BE2C (cell line): ENCODE data around the gene PBRM1. TPM values are rescaled to one million over a fixed set of nuclear protein-coding genes. Genes with fewer than 3 reads are reported as not detected.
"Not testable (repeated sequence)": the region's sequence is repeated elsewhere in the genome, so short reads cannot be mapped to it uniquely, and the experiment has no call there.

ENCODE experiments used
- DNase-seq: peaks from one replicate; pipeline ENCODE4 v3.0.0-alpha.2; 2020
- H3K27me3 ChIP-seq: fragments of 250-450 bp; sonication (Bioruptor Pico); 2 replicates; pipeline ENCODE4 v1.5.1; 2020; ENCODE audit warnings: mild to moderate bottlenecking
- H3K36me3 ChIP-seq: fragments of 250-450 bp; sonication (Bioruptor Pico); 2 replicates; pipeline ENCODE4 v1.5.1; 2020; ENCODE audit warnings: mild to moderate bottlenecking
- H3K4me1 ChIP-seq: fragments of 250-450 bp; sonication (Bioruptor Pico); 2 replicates; pipeline ENCODE4 v1.5.1; 2020
- H3K4me3 ChIP-seq: 2 replicates; pipeline ENCODE4 v1.5.1; 2011; ENCODE audit warnings: low read depth, low read length
- H3K9me3 ChIP-seq: fragments of 250-450 bp; sonication (Bioruptor Pico); 2 replicates; pipeline ENCODE4 v1.5.1; 2020
- polyA plus RNA-seq: library from polyadenylated mRNA; unstranded; fragments of >200 nt; gene quantifications from one replicate; pipeline ENCODE4 v1.2.1, GENCODE V29; 2012; ENCODE audit warnings: low read depth, missing spikeins; ENCODE audit not compliant: insufficient read length, insufficient read depth
- TF ChIP-seq, protein P1 (sequence below): IDR thresholded peaks from 2 replicates; pipeline ENCODE4 v1.5.1; 2012; ENCODE audit warnings: mild to moderate bottlenecking, low read depth, low read length

The PBRM1 gene
- 14.8 TPM for polyA plus RNA-seq

DNA sequence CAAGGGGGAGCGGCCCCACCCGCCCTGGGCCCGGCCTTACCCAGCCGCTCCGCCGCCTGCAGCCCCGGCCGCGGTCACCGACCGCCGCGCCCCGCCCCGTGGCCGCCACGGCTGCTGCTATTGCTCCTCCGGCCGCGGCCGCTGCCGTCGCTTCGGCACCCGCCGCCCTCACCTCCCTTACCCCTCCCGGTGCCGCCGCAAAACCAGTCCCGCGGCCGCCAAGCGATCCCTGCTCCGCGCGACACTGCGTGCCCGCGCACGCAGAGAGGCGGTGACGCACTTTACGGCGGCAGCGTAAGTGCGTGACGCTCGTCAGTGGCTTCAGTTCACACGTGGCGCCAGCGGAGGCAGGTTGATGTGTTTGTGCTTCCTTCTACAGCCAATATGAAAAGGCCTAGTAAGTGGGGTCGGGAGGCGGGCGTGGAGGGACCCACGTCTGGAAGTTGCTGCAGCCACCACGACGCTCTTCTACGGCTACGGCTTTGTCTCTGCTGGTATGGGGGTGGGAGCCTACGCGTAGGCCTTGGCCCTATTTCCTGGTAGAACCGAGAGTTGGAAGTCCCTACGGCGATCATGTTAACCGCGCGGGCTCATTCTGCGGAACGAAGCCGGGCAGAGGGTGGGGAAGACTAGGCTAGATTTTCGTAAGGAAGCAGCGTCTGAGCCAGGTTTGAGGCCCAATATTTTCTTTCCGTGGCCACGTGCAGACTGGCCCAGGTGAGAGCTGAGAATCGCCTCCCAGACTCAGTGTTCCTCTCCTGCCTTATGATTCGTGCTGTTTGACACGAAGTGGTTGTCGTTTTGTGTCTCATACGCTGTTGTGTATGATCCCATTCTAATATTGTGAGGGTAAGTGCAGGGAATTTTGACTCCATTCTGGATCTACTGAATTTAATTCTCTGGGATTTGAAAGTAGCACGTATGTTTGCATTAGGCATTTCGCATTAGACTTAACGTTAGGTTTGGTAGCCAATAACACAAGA lies at the start of gene PBRM1, which contains the start of gene GNL3:
TSS of gene PBRM1 (minus strand) at position 205 of the 983 bp plus-strand sequence.
TSS of gene GNL3 (plus strand) at position 324 of the 983 bp plus-strand sequence. CDS start at position 385, 61 bp downstream.
- Histone ChIP-seq H3K9me3 (no peaks in the 10 kb centered on the region), H3K36me3 (peaks cover 50% of the 10 kb centered on the region), H3K4me3 (peak within 1 kb of the TSS; percentile 97), H3K27me3 (no peaks in the 10 kb centered on the region), H3K4me1 (no peaks in the 10 kb centered on the region)
- peak; percentile 89 for DNase-seq
- TF ChIP-seq, protein P1, sequence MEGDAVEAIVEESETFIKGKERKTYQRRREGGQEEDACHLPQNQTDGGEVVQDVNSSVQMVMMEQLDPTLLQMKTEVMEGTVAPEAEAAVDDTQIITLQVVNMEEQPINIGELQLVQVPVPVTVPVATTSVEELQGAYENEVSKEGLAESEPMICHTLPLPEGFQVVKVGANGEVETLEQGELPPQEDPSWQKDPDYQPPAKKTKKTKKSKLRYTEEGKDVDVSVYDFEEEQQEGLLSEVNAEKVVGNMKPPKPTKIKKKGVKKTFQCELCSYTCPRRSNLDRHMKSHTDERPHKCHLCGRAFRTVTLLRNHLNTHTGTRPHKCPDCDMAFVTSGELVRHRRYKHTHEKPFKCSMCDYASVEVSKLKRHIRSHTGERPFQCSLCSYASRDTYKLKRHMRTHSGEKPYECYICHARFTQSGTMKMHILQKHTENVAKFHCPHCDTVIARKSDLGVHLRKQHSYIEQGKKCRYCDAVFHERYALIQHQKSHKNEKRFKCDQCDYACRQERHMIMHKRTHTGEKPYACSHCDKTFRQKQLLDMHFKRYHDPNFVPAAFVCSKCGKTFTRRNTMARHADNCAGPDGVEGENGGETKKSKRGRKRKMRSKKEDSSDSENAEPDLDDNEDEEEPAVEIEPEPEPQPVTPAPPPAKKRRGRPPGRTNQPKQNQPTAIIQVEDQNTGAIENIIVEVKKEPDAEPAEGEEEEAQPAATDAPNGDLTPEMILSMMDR: no peak

DNA sequence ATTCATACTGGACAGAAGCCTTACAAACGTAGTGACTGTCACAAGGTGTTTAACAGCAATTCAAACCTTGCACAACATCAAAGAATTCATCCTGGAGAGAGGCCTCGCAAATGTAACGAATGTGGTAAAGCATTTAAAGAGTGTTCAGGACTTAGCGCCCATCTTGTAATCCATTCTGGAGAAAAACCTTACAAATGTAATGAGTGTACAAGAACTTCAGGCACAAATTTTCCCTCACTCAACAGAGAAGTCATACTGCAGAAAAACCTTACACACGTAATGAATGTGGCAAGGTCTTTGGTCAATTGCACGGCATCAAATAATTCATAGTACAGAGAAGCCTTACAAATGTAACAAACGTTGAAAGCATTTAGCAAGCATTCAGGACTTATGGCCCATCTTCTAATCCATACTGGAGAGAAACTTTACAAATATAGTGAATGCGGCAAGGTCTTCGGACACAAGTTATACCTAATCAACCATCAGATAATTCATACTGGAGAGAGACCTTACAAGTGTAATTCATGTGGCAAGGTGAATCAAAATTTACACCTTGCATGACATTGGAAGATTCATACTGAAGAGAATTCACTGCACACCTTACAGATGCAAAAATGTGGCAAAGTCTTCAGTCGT lies 47.7 kb upstream of the PBRM1 start:
- TF ChIP-seq, protein P1: no peak
- Histone ChIP-seq H3K36me3 (no peaks in the 10 kb centered on the region; the same call in 1 of the 2 replicates), H3K4me1 (no peaks in the 10 kb centered on the region), H3K9me3 (no peaks in the 10 kb centered on the region), H3K4me3 (no peak overlapping the region), H3K27me3 (no peaks in the 10 kb centered on the region)
- no peak for DNase-seq

DNA sequence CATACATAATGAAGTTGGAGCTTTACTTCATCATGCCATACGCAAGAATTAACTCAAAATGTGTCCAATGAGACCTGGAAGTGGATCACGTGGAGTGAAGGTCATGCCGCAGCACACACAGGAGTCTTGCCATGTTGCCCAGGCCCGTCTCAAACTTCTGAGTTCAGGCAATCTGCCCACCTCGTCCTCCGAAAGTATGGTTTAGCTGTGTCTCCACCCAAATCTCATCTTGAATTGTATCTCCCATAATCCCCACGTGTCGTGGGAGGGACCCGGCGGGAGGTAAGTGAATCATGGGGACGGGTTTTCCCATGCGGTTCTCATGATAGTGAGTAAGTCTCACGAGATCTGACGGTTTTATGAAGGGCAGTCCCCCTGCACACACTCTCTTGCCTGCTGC lies 45.9 kb upstream of the PBRM1 start:
- H3K4me3 ChIP-seq: no peak overlapping the region
- H3K36me3 ChIP-seq: no peaks in the 10 kb centered on the region; the same call in 1 of the 2 replicates
- TF ChIP-seq, protein P1: no peak

DNA sequence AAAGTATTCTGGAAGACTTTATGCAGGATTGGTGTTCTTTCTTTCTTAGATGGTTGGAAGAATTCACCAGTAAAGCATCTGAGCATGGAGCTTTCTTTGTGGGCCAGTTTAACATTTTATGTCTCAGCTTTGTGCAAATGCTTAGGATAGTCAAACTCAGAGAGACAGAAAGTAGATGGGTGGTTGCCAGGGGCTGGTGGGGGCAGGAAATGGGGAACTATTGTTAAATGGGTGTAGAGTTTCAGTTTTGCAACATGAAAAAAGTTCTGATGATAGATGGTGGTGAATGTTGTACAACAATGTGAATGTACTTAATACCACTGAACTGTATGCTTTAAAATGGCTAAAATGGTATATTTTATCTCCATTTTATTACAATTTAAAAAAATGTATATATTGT lies 45.0 kb upstream of the PBRM1 start:
- Histone ChIP-seq H3K9me3 (no peaks in the 10 kb centered on the region), H3K27me3 (no peaks in the 10 kb centered on the region), H3K4me3 (no peak overlapping the region), H3K36me3 (no peaks in the 10 kb centered on the region; the same call in 1 of the 2 replicates), H3K4me1 (no peaks in the 10 kb centered on the region)
- DNase-seq: no peak
- TF ChIP-seq, protein P1: no peak

More for the DNA sequence above, 45.9 kb upstream of the PBRM1 start:
- Histone ChIP-seq H3K4me1 (no peaks in the 10 kb centered on the region), H3K9me3 (no peaks in the 10 kb centered on the region), H3K27me3 (no peaks in the 10 kb centered on the region)
- DNase-seq: no peak

DNA sequence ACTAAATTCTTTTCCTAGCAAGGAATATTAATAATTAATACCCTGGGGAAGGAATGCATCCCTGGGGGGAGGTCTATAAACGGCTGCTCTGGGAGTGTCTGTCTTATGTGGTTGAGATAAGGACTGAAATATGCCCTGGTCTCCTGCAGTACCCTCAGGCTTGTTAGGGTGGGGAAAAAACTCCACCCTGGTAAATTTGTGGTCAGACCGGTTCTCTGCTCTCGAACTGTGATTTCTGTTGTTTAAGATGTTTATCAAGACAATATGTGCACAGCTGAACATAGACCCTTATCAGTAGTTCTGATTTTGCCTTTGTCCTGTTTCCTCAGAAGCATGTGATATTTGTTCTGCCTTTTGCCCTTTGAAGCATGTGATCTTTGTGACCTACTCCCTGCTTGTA lies 43.0 kb upstream of the PBRM1 start:
- H3K4me1 ChIP-seq, H3K27me3 ChIP-seq, DNase-seq, H3K9me3 ChIP-seq, H3K36me3 ChIP-seq, H3K4me3 ChIP-seq: not testable (repeated sequence)

DNA sequence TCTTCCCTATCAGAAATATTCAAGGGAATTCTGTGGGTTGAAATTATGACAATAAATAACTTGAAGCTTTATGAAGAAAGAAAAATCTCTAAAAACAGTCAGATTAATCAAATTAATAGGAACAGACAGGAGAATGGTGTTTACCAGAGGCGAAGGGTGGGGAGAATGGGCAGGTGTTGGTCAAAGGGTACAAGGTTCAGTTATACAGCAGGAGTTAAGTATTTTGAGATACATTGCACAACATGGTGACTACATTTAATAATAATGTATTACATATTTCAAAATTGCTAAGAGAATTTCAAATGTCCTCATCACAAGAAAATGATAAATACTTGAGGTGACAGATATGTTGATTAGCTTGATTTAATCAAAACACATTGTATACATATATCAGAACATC lies 38.8 kb upstream of the PBRM1 start:
- DNase-seq: no peak
- Histone ChIP-seq H3K4me1 (no peaks in the 10 kb centered on the region), H3K27me3 (no peaks in the 10 kb centered on the region)

More for the DNA sequence above, 38.8 kb upstream of the PBRM1 start:
- H3K9me3 ChIP-seq: no peaks in the 10 kb centered on the region
- H3K36me3 ChIP-seq: no peaks in the 10 kb centered on the region
- H3K4me3 ChIP-seq: no peak overlapping the region
- TF ChIP-seq, protein P1: no peak
